Hepatocyte (in vitro differentiated cells): Measurements from ENCODE around the gene CHCHD5. TPM values are rescaled to one million over a fixed set of nuclear protein-coding genes. Genes with fewer than 3 reads are reported as not detected.

ENCODE experiments used
- DNase-seq: peaks from one replicate; pipeline ENCODE4 v3.0.0-alpha.2; 2016; ENCODE audit warnings: low spot score
- H2AFZ ChIP-seq: fragments of 200-600 bp; sonication (generic); 2 replicates; pipeline ENCODE4 v1.6.0; 2016; ENCODE audit warnings: antibody characterized with exemption, mild to moderate bottlenecking
- H3K27ac ChIP-seq: fragments of 200-600 bp; sonication (generic); 2 replicates; pipeline ENCODE4 v1.5.1; 2016; ENCODE audit warnings: mild to moderate bottlenecking
- H3K27me3 ChIP-seq: fragments of 200-600 bp; sonication (generic); 2 replicates; pipeline ENCODE4 v1.6.1; 2016
- H3K36me3 ChIP-seq: fragments of 200-600 bp; sonication (generic); replicated peaks from 2 replicates; pipeline ENCODE4 v1.5.1; 2016; ENCODE audit warnings: low read depth; ENCODE audit not compliant: insufficient read depth
- H3K4me1 ChIP-seq: fragments of 200-600 bp; sonication (generic); 2 replicates; pipeline ENCODE4 v1.5.1; 2016; ENCODE audit warnings: mild to moderate bottlenecking, moderate library complexity; ENCODE audit not compliant: insufficient read depth
- H3K4me2 ChIP-seq: fragments of 200-600 bp; sonication (generic); 2 replicates; pipeline ENCODE4 v1.6.0; 2016
- H3K4me3 ChIP-seq: fragments of 200-600 bp; sonication (generic); 2 replicates; pipeline ENCODE4 v1.5.1; 2016; ENCODE audit warnings: mild to moderate bottlenecking
- H3K79me2 ChIP-seq: fragments of 200-600 bp; sonication (generic); 2 replicates; pipeline ENCODE4 v1.6.0; 2017; ENCODE audit warnings: mild to moderate bottlenecking
- H3K9me2 ChIP-seq: fragments of 200-600 bp; sonication (generic); replicated peaks from 2 replicates; pipeline ENCODE4 v1.6.0; 2017; ENCODE audit warnings: mild to moderate bottlenecking; ENCODE audit not compliant: insufficient read depth
- H3K9me3 ChIP-seq: fragments of 200-600 bp; sonication (generic); 2 replicates; pipeline ENCODE4 v1.5.1; 2016; ENCODE audit warnings: low read depth, mild to moderate bottlenecking
- H4K20me1 ChIP-seq: fragments of 200-600 bp; sonication (generic); 2 replicates; pipeline ENCODE4 v1.6.0; 2016; ENCODE audit warnings: mild to moderate bottlenecking; ENCODE audit not compliant: insufficient read depth, poor library complexity, severe bottlenecking
- CTCF ChIP-seq: fragments of 200-600 bp; sonication (generic); IDR thresholded peaks from 2 replicates; pipeline ENCODE4 v1.5.1; 2016; ENCODE audit warnings: antibody characterized with exemption, mild to moderate bottlenecking; ENCODE audit not compliant: poor library complexity
- EZH2 ChIP-seq: fragments of 200-600 bp; sonication (generic); IDR thresholded peaks from 2 replicates; pipeline ENCODE4 v1.6.1; 2016; ENCODE audit warnings: antibody characterized with exemption, mild to moderate bottlenecking, borderline replicate concordance
- EZH2phosphoT487 ChIP-seq: fragments of 200-600 bp; sonication (generic); IDR thresholded peaks from one replicate; pipeline ENCODE4 v1.6.1; 2018; ENCODE audit warnings: antibody characterized with exemption, mild to moderate bottlenecking, low read depth, moderate library complexity; ENCODE audit not compliant: unreplicated experiment, severe bottlenecking
- whole genome bisulfite sequencing: methylation state at CpG from one replicate; pipeline ENCODE4 v1.1.6; 2016; ENCODE audit warnings: low lambda C conversion rate; ENCODE audit errors: missing lambda C conversion rate; 5-methylcytosine and 5-hydroxymethylcytosine counted together
- polyA plus RNA-seq: library from polyadenylated mRNA; unstranded; fragments of >200 nt; fragmentation: Nextera tagmentation; extraction: Ambion mirVana; gene quantifications from 2 replicates; pipeline ENCODE4 v1.2.1, GENCODE V29; 2016
- total RNA-seq: library from RNA; depleted of rRNA; stranded (reverse); fragments of >200 nt; gene quantifications from 2 replicates; pipeline ENCODE4 v1.2.3, GENCODE V29; 2014

The CHCHD5 gene
- total and polyA plus RNA-seq, 2 experiments from 2014 or later = 19.1 to 67.3 TPM

- H3K9me2 ChIP-seq = no peaks in the 10 kb centered on the region
- no peaks in the 10 kb centered on the region for H3K36me3 ChIP-seq
- H3K4me3 ChIP-seq = no peak overlapping the region
- H3K27ac ChIP-seq = no peak overlapping the region
- H3K4me1 ChIP-seq = peaks cover 16% of the 10 kb centered on the region
- H3K27me3 ChIP-seq = no peaks in the 10 kb centered on the region
- no peaks in the 10 kb centered on the region for H4K20me1 ChIP-seq
- H3K4me2 ChIP-seq = no peak overlapping the region
- peaks cover 18% of the 10 kb centered on the region for H3K79me2 ChIP-seq
- TF ChIP-seq EZH2 (no peak), CTCF (no peak), EZH2phosphoT487 (no peak)
- no peak overlapping the region for H2AFZ ChIP-seq
- no peaks in the 10 kb centered on the region for H3K9me3 ChIP-seq
- DNase-seq = no peak
- WGBS = 96% methylated on average over 11 of the region's 18 CpGs
Measured at GRCh38 chr2:112585873-112586464, 1.6 kb downstream of the CHCHD5 start.

DNA sequence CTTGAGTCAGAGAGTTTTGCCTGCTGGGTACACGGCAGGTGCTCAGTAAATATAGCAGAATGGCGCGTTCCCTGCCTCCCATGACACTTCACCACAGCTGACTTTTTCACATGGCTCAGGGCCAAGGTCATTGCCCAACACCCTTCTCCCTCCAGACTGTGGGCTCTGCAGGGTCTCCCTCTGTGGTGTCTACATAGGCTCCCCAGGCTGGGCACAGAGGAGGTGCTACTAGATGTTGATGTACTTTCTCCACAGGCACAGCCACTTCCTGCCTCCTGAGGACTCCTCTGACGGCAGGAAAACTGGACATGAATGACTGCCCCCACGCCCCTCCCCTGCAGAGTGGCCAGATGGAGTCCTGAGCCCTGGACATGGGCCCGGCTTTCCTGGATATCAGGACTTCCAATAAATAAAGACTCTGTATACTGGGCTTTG, 4.2 kb downstream of the CHCHD5 start:
- TF ChIP-seq EZH2 (no peak), EZH2phosphoT487 (no peak), CTCF (no peak)
- peaks cover 13% of the 10 kb centered on the region for H3K4me1 ChIP-seq
- no peaks in the 10 kb centered on the region for H3K36me3 ChIP-seq
- DNase-seq = no peak
- no peak overlapping the region for H3K4me3 ChIP-seq
- no peaks in the 10 kb centered on the region for H3K27me3 ChIP-seq
- H3K27ac ChIP-seq = no peak overlapping the region
- H2AFZ ChIP-seq = no peak overlapping the region
- H3K9me3 ChIP-seq = no peaks in the 10 kb centered on the region
- 94% methylated on average over 6 of the region's 6 CpGs for WGBS
- no peak overlapping the region for H3K4me2 ChIP-seq
- H4K20me1 ChIP-seq = no peaks in the 10 kb centered on the region
- H3K9me2 ChIP-seq = no peaks in the 10 kb centered on the region
- H3K79me2 ChIP-seq = peaks cover 12% of the 10 kb centered on the region

GRCh38 chr2:112591413-112591812, 7.0 kb downstream of the CHCHD5 start:
- no peak overlapping the region for H2AFZ ChIP-seq
- WGBS = 46% methylated on average over 5 of the region's 5 CpGs
- no peak for DNase-seq
- H4K20me1 ChIP-seq = no peaks in the 10 kb centered on the region
- no peak overlapping the region for H3K4me3 ChIP-seq
- TF ChIP-seq EZH2phosphoT487 (no peak), EZH2 (no peak), CTCF (no peak)
- no peak overlapping the region for H3K4me2 ChIP-seq
- H3K36me3 ChIP-seq = no peaks in the 10 kb centered on the region
- H3K27me3 ChIP-seq = no peaks in the 10 kb centered on the region
- H3K9me3 ChIP-seq = no peaks in the 10 kb centered on the region
- peaks cover 5% of the 10 kb centered on the region for H3K4me1 ChIP-seq
- H3K79me2 ChIP-seq = no peaks in the 10 kb centered on the region
- peak overlapping the region; percentile 16 for H3K27ac ChIP-seq
- H3K9me2 ChIP-seq = no peaks in the 10 kb centered on the region

- H3K27me3 ChIP-seq = no peaks in the 10 kb centered on the region
- WGBS = 91% methylated on average over 4 of the region's 4 CpGs
- no peaks in the 10 kb centered on the region for H4K20me1 ChIP-seq
- no peak overlapping the region for H3K4me3 ChIP-seq
- H3K9me2 ChIP-seq = no peaks in the 10 kb centered on the region
- no peak overlapping the region for H2AFZ ChIP-seq
- H3K4me1 ChIP-seq = peaks cover 5% of the 10 kb centered on the region
- H3K79me2 ChIP-seq = no peaks in the 10 kb centered on the region
- TF ChIP-seq CTCF (no peak), EZH2 (no peak), EZH2phosphoT487 (no peak)
- H3K4me2 ChIP-seq = no peak overlapping the region
- no peak overlapping the region for H3K27ac ChIP-seq
- no peaks in the 10 kb centered on the region for H3K9me3 ChIP-seq
- no peaks in the 10 kb centered on the region for H3K36me3 ChIP-seq
- DNase-seq = no peak
Measured at GRCh38 chr2:112593736-112594135, 9.3 kb downstream of the CHCHD5 start.
